ENCODE results near the gene SNAP91.
"Not testable (repeated sequence)": the region's sequence is repeated elsewhere in the genome, so short reads cannot be mapped to it uniquely, and the experiment has no call there.

The SNAP91 gene, protein sequence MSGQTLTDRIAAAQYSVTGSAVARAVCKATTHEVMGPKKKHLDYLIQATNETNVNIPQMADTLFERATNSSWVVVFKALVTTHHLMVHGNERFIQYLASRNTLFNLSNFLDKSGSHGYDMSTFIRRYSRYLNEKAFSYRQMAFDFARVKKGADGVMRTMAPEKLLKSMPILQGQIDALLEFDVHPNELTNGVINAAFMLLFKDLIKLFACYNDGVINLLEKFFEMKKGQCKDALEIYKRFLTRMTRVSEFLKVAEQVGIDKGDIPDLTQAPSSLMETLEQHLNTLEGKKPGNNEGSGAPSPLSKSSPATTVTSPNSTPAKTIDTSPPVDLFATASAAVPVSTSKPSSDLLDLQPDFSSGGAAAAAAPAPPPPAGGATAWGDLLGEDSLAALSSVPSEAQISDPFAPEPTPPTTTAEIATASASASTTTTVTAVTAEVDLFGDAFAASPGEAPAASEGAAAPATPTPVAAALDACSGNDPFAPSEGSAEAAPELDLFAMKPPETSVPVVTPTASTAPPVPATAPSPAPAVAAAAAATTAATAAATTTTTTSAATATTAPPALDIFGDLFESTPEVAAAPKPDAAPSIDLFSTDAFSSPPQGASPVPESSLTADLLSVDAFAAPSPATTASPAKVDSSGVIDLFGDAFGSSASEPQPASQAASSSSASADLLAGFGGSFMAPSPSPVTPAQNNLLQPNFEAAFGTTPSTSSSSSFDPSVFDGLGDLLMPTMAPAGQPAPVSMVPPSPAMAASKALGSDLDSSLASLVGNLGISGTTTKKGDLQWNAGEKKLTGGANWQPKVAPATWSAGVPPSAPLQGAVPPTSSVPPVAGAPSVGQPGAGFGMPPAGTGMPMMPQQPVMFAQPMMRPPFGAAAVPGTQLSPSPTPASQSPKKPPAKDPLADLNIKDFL
- 0 to 0.07 reads per million in 2 donors for total RNA-seq

DNA sequence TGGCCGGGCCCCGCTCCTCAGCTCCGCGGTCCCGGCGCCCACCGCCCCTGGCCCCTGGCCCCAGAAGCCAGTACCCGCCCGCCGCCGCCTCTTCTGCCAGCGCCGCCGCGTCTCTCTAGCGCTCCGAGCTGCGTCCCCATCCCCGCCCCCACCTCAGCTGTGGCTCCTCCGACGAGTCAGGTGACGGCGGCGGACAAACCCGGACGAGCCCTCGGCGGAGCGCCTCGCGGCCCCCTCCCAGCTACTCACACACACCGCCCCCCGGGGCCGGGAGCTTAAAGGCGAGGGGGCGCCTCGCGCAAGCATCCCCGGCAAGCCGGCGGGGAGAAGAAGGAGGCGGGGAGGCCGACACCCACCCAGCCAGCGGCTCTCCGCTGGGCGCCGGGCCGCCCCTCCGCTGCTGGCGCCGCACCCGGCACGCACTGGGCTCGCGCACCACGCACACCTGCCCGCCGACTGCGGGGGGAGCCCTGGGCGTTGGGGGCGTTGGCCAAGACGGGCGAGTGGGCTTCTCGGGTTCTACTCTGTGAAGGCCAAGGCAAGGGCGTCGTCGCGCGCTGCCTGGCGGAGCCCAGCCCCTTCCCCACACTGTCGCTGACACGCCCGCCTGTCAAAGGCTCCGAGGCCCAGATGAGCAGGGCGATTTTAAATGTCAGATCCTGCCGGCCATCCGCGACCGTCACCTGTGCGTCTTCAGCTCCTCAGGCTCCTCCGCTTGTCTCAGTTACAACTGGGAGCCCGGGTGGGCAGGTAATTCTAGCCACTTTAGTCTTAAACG is at the start of gene SNAP91:
Gene SNAP91, minus strand, starts transcription at position 132 of the 778 bp plus-strand sequence. CDS start 1,174 bp downstream, outside the sequence.
- peak in 1 of 5 experiments; percentile 8 for DNase-seq

DNA sequence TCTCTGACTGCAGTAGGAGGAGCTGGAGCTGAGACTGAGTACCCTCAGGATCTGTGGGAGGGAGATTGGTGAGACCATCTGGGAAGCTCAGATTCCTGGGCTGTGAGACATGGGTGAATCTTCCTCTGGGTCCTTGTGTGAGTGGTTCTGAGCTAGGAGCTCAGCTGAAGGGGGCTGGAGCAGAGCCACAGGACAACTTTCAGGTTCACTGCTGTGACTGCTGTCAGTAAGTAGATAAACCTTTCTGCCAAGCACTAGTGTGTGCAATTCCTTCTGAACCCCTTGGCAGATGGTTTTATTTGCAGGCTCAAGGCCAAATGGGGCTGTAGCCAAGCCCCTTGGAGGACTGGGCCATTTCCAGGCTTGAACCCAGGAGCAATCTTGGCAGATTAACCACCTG is 49.6 kb upstream of the SNAP91 start:
- no peak for DNase-seq

DNA sequence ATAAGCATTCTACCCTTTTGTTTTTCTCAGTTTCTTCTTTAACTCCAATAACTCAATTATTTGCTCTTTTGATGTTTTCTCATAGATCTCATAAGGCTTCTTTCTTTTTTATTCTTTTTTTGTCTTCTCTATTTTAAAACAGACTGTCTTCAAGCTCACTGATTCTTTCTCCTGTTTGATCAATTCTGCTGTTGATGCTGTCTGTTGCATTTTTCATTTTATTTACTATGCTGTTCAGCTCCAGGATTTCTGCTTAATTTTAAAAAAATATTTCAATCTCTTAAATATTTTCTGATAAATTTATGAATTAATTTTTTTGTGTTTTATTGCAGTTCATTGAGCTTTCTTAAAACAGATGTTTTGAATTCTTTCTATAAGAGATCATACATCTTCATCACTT is 48.1 kb upstream of the SNAP91 start:
- no peak for DNase-seq

DNA sequence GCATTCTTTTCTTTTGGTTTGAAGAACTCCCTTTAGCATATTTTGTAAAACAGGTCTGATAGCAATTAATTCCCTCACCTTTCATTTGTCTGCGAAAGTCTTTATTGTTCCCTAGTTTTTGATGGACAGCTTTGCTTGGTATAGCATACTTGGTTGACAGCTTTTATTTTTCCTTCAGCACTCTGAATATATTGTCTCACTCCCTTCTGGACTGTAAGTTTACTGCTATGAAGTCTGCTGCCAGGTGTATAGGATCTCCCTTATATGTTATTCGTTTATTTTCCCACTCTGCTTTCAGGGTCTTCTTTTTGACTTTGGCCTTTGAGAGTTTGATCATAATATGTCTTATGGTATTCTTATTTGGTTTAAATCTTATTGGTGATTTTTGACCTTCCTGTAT is 47.7 kb upstream of the SNAP91 start:
- DNase-seq, result no peak

DNA sequence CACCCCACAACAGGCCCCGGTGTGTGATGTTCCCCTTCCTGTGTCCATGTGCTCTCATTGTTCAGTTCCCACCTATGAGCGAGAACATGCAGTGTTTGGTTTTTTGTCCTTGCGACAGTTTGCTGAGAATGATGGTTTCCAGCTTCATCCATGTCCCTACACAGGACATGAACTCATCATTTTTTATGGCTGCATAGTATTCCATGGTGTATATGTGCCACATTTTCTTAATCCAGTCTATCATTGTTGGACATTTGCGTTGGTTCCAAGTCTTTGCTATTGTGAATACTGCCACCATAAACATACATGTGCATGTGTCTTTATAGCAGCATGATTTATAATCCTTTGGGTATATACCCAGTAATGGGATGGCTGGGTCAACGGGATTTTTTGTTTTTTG is 43.5 kb upstream of the SNAP91 start:
- DNase-seq, result not testable (repeated sequence)

DNA sequence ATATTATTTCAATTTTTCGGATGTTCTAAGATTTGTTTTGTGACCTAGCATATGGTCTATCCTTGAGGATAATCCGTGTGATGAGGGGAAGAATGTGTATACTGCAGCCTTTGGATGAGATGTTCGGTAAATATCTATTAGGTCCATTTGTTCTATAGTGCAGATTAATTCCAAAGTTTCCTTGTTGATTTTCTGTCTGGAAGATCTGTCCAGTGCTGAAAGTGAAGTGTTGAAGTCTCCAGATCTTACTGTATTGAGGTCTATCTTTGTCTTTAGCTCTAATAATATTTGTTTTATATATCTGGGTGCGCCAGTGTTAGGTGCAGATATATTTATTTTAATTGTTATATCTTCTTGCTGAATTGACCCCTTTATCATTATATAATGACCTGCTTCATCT is 32.2 kb upstream of the SNAP91 start:
- no peak for DNase-seq

DNA sequence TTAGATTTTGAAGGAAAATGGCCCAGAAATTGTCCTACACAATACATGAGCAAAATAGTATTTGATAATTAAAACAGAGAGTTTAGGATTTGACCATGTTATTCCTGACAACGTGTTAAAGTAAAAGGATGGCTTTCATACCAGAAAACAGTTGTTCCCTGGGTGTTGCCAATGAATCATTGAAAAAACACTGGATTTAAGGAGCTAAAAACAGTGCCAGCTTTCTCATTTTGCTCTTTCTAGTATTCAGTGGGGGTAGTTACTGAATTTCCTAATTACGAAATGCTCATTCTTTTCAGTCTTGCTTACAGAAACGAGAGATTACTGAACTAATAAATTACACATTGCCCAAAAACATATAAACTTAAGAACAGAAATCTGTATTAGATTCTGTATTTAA is 26.6 kb upstream of the SNAP91 start:
- DNase-seq, result no peak

DNA sequence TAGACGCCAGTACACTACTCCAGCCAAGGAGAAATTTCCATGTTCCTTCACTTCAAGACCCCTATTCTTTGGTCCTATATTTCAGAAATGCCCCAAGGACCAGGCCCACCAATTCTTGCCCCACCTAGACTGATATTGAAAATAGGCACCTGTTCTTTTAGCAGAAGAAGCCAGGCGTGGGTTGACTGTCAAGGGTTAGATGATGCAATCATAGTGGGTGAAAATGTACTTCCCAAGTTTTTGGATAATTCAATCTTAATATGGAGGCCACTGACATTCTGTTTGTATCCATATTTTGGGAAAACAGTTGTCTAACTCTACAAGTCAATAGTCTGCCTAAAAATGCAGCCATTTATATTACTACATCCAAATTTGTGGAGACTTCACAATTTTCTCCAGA is 21.0 kb upstream of the SNAP91 start:
- DNase-seq, result no peak

DNA sequence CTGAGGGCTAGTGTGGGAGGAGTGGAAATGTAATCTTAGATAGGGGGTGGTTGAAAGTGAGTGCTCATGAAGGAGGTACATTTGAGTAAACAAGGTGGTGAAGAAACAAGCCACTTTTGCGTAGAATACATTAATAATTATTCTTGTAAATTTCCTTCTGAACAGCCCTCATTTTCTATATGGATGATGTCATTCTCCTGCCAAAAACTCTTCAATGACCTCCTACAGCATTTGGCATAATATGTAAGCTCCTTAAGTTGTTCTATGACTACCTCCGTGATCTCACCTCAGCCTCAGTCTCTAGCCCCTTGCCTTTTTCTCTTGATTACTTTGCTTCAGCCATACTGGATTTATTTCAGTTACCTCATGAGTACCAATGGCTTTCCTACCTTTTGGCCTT is 14.0 kb upstream of the SNAP91 start:
- no peak for DNase-seq

DNA sequence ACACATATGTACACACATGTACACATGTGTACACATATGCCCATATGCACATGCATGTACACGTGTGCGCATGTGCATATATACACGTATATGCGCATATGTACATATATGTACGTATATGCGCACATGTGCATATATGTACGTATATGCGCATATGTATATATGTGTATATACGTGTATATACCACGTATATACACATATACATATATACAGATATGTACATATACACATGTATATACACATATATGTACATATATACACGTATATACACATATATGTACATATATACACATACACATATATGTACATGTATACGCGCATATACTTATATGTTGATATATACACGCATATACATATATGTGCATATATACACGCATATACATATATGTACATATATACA is 8.9 kb upstream of the SNAP91 start:
- DNase-seq, result no peak

DNA sequence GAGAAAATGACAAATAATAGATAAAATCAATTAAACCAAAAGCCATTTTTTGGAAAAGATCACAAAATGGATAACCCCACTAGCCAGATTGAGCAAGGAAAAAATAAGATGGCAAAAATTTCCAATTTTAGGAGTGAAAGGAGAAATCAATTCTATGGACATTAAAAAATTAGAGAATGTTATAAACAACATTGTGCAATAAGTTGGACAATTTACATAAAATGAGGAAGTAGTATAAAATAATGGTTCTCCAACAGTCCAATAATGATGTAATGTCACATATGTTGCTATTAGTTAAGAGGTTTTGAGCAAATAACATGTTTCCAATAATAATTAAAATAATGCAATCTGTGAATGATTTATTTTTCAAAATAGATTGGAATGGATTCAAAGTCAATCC is 3.1 kb upstream of the SNAP91 start:
- DNase-seq, result no peak

DNA sequence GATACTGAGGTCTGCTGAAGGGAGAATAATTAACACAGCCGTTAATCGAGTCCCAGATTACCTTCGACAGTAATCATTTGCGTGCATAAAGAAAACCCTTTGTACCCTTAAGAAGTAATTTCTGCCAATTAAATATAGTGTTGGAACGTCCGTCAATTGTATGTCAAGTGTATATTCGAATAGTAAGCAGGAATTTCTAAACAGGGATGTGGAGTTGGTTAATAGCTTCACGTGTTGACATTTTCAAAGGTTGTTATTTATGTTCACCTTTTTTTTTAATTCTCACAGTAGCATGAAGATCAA is 798 bp upstream of the SNAP91 start:
- DNase-seq, result no peak

DNA sequence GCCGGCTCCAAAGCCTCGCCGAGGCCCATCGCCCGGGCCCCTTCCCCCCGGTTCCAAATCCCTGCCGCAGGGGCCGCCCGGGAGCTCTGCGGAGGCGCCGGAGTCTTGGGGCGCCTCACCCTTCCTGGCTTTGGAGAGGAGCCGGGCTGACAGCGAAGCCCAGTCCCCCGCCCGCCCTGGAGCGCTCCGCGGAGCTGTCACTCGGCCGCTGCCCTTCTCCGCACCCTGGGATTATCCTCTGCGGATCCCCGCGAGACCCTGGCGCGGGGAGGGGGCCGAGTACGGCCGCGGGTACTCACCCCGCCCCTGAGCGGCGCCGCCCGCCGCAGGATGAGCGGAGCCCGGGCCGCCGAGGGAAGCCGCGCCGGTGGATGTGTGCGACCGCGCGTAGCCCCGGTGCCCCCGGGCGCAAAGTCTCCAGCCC is 343 bp downstream of the SNAP91 start:
- DNase-seq, result peak in 1 of 5 experiments; percentile 2

DNA sequence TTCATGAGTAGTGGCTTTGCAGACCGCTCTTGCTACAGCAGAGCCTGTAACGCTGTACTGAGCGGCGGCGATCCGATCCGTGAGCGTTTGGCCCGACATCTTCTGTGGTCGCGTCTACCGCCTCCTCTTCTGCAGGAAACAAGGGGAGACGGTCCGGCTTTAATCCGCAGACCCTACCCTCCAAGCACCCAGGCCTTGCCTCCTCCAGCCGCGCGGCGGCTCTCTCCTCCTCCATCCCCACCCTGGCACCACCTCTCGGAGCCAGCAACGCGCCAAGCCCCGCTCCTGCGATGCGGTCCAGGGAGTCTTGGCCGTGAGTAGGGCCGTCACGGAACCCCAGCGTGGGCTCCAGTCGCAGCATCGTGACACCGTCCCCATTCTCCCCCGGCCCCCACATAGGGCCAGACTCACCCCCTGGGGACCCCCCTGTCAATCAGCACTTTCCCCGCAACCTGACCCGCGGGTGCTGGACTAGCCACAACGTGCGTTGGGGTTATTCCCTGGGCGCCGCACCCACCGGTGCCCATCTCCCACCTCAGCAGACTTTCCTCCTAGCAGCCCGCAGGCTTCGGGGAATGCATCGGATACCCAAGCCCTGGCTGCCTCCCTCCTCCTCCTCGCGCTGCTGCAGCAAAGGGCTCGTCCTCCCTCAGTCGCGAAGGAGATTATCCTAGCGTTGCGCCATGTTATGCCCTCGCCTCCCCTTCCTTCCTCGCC is 914 bp downstream of the SNAP91 start:
- no peak for DNase-seq

DNA sequence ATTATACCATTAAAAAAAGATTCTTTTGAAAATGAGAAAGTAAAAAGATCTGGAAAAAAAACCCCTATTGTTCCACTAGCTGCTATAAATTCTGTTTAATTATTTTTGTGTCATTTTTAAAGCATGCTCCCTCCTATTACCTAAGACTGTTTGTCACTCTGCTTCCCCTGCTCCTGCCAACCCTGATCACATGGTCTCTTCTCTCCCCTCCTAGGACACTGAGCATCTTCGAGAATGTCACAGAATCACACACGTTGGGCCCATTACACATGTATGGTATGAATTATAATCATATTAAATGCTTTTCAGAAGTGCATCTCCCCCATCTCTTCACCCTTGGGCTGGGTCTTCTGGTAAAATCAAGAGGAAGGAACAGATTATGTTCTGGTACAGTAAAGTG is 6.2 kb downstream of the SNAP91 start:
- DNase-seq, result no peak

DNA sequence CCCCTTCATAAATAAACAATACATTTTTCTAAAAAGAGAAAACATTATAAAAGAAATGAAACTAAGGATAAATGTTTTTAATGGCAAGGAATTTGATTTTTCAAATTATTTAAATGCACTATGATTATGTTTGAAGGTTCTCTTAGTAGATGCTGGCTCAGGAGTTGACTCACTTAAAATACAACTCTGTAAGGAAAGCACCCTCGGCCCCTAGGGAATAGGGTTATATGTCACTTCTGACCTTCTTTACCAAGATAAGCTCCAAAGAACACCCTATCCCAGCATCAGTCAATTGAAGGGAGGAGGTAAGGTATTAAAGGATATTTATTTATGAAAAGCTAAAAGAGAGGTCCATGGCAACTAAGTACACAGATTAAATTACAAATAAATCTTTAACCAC is 6.8 kb downstream of the SNAP91 start:
- DNase-seq, result no peak

DNA sequence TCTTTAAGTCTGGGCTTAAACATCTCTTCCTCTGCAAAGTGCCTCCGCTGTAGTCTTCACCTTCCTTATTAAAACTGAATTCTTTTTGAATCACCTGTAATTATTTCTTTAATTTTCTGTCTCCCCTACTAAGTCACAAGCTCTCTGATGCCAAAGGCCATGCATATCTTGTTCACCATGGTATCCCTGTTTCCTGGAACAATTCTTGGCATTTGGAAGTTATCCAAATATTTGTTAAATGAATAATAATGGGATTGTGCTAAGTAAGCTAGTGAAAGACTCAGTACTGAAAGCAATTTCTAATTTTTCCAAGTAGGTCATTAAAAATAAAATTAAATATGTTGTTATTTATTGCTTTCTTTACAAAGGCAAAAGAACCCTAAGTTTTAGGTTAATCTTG is 12.2 kb downstream of the SNAP91 start:
- DNase-seq, result no peak

DNA sequence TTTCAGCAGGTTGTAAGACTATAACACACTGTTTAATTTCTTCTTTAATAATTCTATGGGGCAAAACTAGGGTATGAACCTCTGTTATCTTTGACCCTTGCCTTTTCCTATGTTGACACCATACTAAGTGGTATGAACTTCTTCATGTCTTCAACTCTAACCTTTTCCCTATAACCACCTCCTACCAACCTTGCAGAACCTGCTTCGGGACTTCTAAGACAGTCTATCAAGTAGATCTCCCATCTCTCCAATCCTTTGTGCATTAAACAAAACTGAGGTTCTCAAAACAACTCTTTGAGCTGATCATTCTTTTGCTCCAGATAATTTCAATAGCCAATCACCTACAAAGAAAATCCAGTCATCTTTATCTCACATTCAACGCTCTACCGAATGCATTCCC is 23.4 kb downstream of the SNAP91 start:
- no peak for DNase-seq

DNA sequence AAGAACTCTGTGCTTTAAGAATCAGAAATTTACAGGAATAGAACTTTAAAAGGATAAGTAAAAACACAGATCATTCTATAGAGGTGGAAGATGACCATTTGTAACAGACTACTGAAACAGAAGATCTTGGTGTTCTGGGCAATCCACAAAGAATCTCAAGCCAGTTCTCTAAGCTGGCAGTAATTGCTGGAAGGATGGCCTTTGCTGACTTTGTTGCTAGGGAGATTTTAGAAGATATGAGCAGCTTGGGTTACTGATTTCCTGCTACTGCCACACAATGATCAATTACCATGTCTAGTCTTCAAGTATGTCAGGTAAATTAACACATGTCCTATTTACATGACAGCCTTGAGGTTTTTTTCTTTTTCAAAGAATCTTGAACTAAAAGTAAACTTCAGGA is 31.1 kb downstream of the SNAP91 start:
- no peak for DNase-seq

DNA sequence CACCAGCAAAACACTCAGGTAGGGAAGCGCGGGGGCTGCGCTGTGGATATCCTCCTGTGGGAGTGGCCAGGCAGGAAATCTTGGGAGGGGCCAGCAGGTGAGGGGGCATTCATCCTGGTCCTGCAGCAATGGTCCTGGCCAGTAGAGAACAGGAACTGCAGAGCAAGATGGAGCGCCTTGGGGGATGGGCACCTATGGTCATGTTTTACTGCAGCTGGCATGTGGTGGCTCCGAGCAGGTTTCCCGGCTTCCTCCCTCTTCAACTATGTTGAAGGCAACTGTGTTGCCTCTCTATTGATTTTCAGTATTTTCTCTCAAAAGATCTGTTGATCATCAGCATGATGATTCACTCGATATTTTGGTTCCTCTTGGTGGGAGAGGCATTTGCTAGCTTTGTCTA is 70.9 kb downstream of the SNAP91 start:
- no peak for DNase-seq

DNA sequence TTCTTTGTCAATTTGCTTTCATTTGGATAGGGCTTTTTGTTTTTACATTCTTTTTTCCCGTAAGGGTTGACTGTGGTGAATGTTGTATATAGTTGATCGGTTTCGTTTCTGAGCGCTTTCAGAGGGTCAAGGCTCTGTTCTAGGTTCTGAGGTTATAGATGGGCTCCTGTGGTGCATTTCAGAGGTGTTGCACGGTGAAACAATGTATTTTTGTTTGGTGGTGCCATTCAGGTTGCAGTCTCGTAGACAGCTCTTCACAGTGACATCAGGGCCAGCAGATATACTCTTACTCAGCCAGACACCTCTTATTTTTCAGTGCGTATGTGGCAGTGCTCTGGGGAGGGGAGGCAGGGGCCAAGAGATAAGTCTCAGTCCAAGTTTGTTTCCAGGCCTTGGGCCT is 72.1 kb downstream of the SNAP91 start:
- no peak for DNase-seq

DNA sequence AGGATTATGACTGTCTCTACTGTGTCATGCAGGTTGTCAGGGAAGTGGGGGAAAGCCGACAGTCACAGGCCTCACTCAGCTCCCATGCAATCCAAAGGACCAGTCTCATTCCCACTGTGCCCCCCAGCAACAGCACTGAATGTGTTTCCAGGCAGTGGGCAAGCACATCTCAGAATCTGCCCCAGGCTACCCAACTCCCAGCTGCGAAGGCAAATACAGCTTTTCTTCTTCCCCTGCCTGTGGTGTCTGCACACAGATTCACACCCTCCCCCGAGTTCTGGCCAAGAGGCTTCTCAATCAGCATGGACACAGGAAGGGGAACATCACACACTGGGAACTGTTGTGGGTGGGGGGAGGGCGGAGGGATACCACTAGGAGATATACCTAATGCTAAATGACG is 75.3 kb downstream of the SNAP91 start:
- DNase-seq, result no peak

DNA sequence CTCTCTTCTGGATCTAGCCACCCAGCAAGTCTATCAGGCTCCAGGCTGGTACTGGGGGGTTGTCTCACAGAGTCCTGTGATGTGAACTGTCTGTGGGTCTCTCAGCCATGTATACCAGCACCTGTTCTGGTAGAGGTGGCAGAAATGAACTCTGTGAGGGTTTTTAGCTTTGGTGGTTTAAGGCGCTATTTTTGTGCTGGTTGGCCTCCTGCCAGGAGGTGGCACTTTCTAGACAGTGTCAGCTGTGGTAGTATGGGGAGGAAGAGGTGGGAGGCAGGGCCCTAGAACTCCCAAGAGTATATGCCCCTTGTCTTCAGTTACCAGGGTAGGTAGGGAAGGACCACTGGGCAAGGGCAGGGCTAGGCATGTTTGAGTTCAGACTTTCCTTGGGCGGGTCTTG is 75.8 kb downstream of the SNAP91 start:
- no peak for DNase-seq

All from T-helper 2 cell (primary cell).